GM12878 (cell line): ENCODE results near the gene SLC13A4. TPM values are rescaled to one million over a fixed set of nuclear protein-coding genes. Genes with fewer than 3 reads are reported as not detected.

Source experiments
- BHLHE40 ChIP-seq, 2 experiments: fragments of 450-650 bp in 1 of 2; IDR thresholded peaks; 2 replicates each; pipeline ENCODE4 v1.6.1; 2011 to 2017; ENCODE audit warnings: low read depth in 2 of 2, borderline replicate concordance in 1 of 2, improper control_type of control experiment in 1 of 2, low read length in 1 of 2, mild to moderate bottlenecking in 1 of 2
- DPF2 ChIP-seq: fragments of 450-650 bp; IDR thresholded peaks from 2 replicates; pipeline ENCODE4 v1.6.1; 2017; ENCODE audit warnings: mild to moderate bottlenecking
- MXI1 ChIP-seq: fragments of 150-350 bp; IDR thresholded peaks from 2 replicates; pipeline ENCODE4 v1.6.1; 2011; ENCODE audit warnings: low read depth, mild to moderate bottlenecking, inconsistent platforms, low read length, improper control_type of control experiment
- POLR2AphosphoS2 ChIP-seq: IDR thresholded peaks from 2 replicates; pipeline ENCODE4 v1.6.1; 2011; ENCODE audit warnings: low read depth, mild to moderate bottlenecking, low read length, improper control_type of control experiment, moderate library complexity
- SIN3A ChIP-seq: IDR thresholded peaks from 2 replicates; pipeline ENCODE4 v1.6.1; 2012; ENCODE audit warnings: low read depth, low read length, improper control_type of control experiment
- SREBF2 ChIP-seq: IDR thresholded peaks from 2 replicates; pipeline ENCODE4 v1.6.1; 2012; ENCODE audit warnings: mild to moderate bottlenecking, low read length
- SRF ChIP-seq, 2 experiments: IDR thresholded peaks; 2 replicates each; pipeline ENCODE4 v1.6.1; 2011; ENCODE audit warnings: low read depth in 2 of 2, low read length in 2 of 2, mild to moderate bottlenecking in 1 of 2, moderate library complexity in 1 of 2
- ZBTB40 ChIP-seq: fragments of 450-650 bp; IDR thresholded peaks from 2 replicates; pipeline ENCODE4 v1.6.1; 2016; ENCODE audit warnings: mild to moderate bottlenecking, moderate library complexity, borderline replicate concordance
- ZNF274 ChIP-seq: IDR thresholded peaks from one replicate; pipeline ENCODE4 v1.8.0; 2011; ENCODE audit not compliant: insufficient read length, insufficient read depth
- polyA plus RNA-seq, 11 experiments: library from polyadenylated mRNA; depleted of rRNA in 4 of 11; unstranded in 6 of 11; stranded (reverse) in 5 of 11; fragments of >200 nt; fragmentation: Nextera tagmentation in 4 of 11; fragmentation: Illumina TruSeq in 1 of 11; extraction: Ambion mirVana in 4 of 11; extraction: Trizol in 1 of 11; gene quantifications; 1 replicate in 1 of 11; 2 replicates in 10 of 11; pipeline versions ENCODE4 v1.2.1 to v1.2.3, GENCODE V29; 2011 to 2016; ENCODE audit warnings: inconsistent platforms in 2 of 11, missing spikeins in 2 of 11, low read depth in 1 of 11
- total RNA-seq, 4 experiments: library from RNA; depleted of rRNA in 3 of 4; stranded (reverse); fragments of >200 nt in 3 of 4; fragmentation: Illumina TruSeq in 1 of 4; extraction: Trizol in 1 of 4; gene quantifications; 2 replicates each; pipeline versions ENCODE4 v1.2.1 to v1.2.3, GENCODE V29; 2013 to 2021
- TF ChIP-seq, protein P1 (sequence below): fragments of 450-650 bp; IDR thresholded peaks from 2 replicates; pipeline ENCODE4 v1.6.1; 2018; ENCODE audit warnings: mild to moderate bottlenecking, low read depth, moderate library complexity; ENCODE audit not compliant: partially characterized antibody
- TF ChIP-seq, protein P2 (sequence below): fragments of 450-650 bp; IDR thresholded peaks from 2 replicates; pipeline ENCODE4 v1.6.1; 2017; ENCODE audit warnings: mild to moderate bottlenecking, moderate library complexity

Gene SLC13A4
- total and polyA plus RNA-seq, 10 of the 15 experiments (the other 5 are each of a cell fraction or from before 2014, with no cell fraction given), result 0.14 to 0.23 (median 0.20) TPM; not detected in 7

DNA sequence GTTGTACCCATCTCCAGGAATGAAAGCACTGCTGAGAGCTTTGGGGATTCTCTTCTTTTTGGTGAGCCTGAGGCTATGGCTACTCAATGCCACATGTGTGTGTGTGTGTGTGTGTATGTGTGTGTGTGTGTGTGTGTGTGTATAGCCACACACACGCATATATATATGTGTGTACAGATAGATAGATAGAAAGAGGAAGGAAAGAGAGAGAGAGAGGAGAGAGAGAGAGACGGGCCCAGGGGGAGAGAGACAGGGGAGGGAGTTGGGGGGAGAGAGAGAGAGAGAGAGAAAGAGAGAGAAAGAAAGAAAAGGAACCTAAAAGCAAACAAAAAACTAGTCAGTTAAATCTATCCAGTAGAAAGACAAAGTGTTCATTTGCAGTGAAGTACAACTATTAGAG lies 8.3 kb downstream of the SLC13A4 start (continued):
- TF ChIP-seq, protein P1, sequence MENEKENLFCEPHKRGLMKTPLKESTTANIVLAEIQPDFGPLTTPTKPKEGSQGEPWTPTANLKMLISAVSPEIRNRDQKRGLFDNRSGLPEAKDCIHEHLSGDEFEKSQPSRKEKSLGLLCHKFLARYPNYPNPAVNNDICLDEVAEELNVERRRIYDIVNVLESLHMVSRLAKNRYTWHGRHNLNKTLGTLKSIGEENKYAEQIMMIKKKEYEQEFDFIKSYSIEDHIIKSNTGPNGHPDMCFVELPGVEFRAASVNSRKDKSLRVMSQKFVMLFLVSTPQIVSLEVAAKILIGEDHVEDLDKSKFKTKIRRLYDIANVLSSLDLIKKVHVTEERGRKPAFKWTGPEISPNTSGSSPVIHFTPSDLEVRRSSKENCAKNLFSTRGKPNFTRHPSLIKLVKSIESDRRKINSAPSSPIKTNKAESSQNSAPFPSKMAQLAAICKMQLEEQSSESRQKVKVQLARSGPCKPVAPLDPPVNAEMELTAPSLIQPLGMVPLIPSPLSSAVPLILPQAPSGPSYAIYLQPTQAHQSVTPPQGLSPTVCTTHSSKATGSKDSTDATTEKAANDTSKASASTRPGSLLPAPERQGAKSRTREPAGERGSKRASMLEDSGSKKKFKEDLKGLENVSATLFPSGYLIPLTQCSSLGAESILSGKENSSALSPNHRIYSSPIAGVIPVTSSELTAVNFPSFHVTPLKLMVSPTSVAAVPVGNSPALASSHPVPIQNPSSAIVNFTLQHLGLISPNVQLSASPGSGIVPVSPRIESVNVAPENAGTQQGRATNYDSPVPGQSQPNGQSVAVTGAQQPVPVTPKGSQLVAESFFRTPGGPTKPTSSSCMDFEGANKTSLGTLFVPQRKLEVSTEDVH, result no peak
- no peak for TF ChIP-seq ZBTB40
- TF ChIP-seq SREBF2, result no peak
- TF ChIP-seq, protein P2, sequence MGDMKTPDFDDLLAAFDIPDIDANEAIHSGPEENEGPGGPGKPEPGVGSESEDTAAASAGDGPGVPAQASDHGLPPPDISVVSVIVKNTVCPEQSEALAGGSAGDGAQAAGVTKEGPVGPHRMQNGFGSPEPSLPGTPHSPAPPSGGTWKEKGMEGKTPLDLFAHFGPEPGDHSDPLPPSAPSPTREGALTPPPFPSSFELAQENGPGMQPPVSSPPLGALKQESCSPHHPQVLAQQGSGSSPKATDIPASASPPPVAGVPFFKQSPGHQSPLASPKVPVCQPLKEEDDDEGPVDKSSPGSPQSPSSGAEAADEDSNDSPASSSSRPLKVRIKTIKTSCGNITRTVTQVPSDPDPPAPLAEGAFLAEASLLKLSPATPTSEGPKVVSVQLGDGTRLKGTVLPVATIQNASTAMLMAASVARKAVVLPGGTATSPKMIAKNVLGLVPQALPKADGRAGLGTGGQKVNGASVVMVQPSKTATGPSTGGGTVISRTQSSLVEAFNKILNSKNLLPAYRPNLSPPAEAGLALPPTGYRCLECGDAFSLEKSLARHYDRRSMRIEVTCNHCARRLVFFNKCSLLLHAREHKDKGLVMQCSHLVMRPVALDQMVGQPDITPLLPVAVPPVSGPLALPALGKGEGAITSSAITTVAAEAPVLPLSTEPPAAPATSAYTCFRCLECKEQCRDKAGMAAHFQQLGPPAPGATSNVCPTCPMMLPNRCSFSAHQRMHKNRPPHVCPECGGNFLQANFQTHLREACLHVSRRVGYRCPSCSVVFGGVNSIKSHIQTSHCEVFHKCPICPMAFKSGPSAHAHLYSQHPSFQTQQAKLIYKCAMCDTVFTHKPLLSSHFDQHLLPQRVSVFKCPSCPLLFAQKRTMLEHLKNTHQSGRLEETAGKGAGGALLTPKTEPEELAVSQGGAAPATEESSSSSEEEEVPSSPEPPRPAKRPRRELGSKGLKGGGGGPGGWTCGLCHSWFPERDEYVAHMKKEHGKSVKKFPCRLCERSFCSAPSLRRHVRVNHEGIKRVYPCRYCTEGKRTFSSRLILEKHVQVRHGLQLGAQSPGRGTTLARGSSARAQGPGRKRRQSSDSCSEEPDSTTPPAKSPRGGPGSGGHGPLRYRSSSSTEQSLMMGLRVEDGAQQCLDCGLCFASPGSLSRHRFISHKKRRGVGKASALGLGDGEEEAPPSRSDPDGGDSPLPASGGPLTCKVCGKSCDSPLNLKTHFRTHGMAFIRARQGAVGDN, result no peak
- no peak for TF ChIP-seq ZNF274
- no peak for TF ChIP-seq SIN3A
- TF ChIP-seq MXI1, result no peak
- no peak for TF ChIP-seq POLR2AphosphoS2
- no peak for TF ChIP-seq BHLHE40 (IDR thresholded peaks at IDR 0.05; ENCODE audit: borderline replicate concordance in 1 of 2, low read depth in 2 of 2, low read length in 1 of 2)
- no peak for TF ChIP-seq SRF (IDR thresholded peaks at IDR 0.05; ENCODE audit: low read depth in 2 of 2, low read length in 2 of 2)
- TF ChIP-seq DPF2, result no peak
